Tibial artery (tissue), 4 donors: Measurements from ENCODE around the gene TMEM14A.

Experiments used
- DNase-seq, 2 donors: peaks; one replicate each; pipeline ENCODE4 v3.0.0-alpha.2; 2019
- H3K27ac ChIP-seq, 2 donors: fragments of 200-600 bp; sonication (generic) in 1 of 2; 1 replicate in 1 of 2; 2 replicates in 1 of 2; pipeline ENCODE4 v1.5.1; 2018 to 2019; ENCODE audit warnings: mild to moderate bottlenecking in 1 of 2
- H3K27me3 ChIP-seq, 2 donors: fragments of 200-600 bp; sonication (generic) in 1 of 2; one replicate each; pipeline versions ENCODE4 v1.5.1 to v1.6.0; 2016 to 2019
- H3K36me3 ChIP-seq, 3 donors: fragments of 200-600 bp; sonication (generic) in 2 of 3; one replicate each; pipeline ENCODE4 v1.5.1; 2016 to 2019; ENCODE audit warnings: mild to moderate bottlenecking in 2 of 3
- H3K4me1 ChIP-seq, 4 donors: fragments of 200-600 bp; sonication (generic) in 2 of 4; 1 replicate in 3 of 4; 2 replicates in 1 of 4; pipeline ENCODE4 v1.5.1; 2016 to 2019
- H3K4me3 ChIP-seq, 2 donors: fragments of 200-600 bp; sonication (generic) in 1 of 2; 1 replicate in 1 of 2; 2 replicates in 1 of 2; pipeline ENCODE4 v1.5.1; 2018 to 2019; ENCODE audit warnings: mild to moderate bottlenecking in 2 of 2
- H3K9me3 ChIP-seq, 3 donors: fragments of 200-600 bp; sonication (generic) in 1 of 3; one replicate each; pipeline ENCODE4 v1.5.1; 2016 to 2019
- intact Hi-C: fragments of 100-400 bp; cut with DNase I; formaldehyde crosslinking; loops from one replicate; pipeline ENCODE4 v1.15.0; 2023; ENCODE audit warnings: low total_unique reads
- TF ChIP-seq, protein P1 (sequence below), 2 experiments: fragments of 200-600 bp in 1 of 2; fragments of 450-650 bp in 1 of 2; IDR thresholded peaks; one replicate each; pipeline ENCODE4 v1.5.1; 2017 to 2019; ENCODE audit warnings: antibody characterized with exemption in 2 of 2, mild to moderate bottlenecking in 1 of 2, moderate library complexity in 1 of 2

TMEM14A gene

GRCh38 chr6:52736145-52736544 lies 65.2 kb downstream of the TMEM14A start:
- H3K27ac ChIP-seq, result no peak overlapping the region
- TF ChIP-seq, protein P1, sequence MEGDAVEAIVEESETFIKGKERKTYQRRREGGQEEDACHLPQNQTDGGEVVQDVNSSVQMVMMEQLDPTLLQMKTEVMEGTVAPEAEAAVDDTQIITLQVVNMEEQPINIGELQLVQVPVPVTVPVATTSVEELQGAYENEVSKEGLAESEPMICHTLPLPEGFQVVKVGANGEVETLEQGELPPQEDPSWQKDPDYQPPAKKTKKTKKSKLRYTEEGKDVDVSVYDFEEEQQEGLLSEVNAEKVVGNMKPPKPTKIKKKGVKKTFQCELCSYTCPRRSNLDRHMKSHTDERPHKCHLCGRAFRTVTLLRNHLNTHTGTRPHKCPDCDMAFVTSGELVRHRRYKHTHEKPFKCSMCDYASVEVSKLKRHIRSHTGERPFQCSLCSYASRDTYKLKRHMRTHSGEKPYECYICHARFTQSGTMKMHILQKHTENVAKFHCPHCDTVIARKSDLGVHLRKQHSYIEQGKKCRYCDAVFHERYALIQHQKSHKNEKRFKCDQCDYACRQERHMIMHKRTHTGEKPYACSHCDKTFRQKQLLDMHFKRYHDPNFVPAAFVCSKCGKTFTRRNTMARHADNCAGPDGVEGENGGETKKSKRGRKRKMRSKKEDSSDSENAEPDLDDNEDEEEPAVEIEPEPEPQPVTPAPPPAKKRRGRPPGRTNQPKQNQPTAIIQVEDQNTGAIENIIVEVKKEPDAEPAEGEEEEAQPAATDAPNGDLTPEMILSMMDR (IDR thresholded peaks at IDR 0.05), result no peak
- H3K36me3 ChIP-seq, result no peaks in the 10 kb centered on the region

More at GRCh38 chr6:52736145-52736544, 65.2 kb downstream of the TMEM14A start:
- no peak for DNase-seq
- intact Hi-C loops, result no loop called here
- peaks cover 0 to 5% (median 0%) of the 10 kb centered on the region in 3 donors for H3K9me3 ChIP-seq
- H3K4me1 ChIP-seq, result no peaks in the 10 kb centered on the region
- H3K27me3 ChIP-seq, result no peaks in the 10 kb centered on the region
- no peak overlapping the region for H3K4me3 ChIP-seq
